ENCODE data around the gene TCF4. TPM values are rescaled to one million over a fixed set of nuclear protein-coding genes. Genes with fewer than 3 reads are reported as not detected.

The TCF4 gene
- total and polyA plus RNA-seq, 7 donors = 8.6 to 68.9 (median 36.8) TPM

DNA sequence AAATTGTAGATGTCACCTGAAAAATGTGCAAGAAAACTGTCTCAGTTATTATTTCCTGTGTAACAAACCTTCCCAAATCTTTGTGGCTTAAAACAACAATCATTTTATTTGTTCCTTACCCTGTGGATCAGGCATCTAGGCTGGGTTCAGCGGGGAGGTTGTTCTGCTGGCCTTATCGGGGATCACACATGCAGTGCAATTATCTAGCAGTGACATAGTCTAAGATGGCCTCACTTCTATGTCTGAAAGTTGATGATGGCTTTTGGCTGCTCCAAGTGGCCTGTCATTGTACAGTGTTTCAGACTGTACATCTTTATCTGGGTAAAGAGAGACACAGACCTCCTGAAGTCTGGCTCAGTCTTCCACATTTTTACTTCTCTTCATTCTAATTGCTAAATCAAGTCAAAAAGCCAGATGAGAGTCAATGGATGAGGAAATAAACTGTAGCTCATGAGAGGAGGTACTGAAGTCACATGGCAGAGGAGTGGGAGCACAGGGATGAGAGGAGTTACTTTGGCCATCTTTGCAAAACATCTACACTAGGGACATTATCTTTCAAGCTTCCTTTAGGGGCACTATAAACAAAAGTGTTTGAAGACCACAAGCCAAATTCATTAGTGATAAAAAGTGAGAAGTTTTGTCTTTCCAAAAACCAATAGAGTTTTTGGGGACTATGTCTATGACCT is 385.6 kb downstream of the TCF4 start:
- no peak for ATAC-seq
- no peak for DNase-seq
- no peak overlapping the region for H3K4me3 ChIP-seq
- H3K27me3 ChIP-seq (ENCODE audit: insufficient read depth in 3 of 3, low read length in 2 of 3) = no peaks in the 10 kb centered on the region
- no peaks in the 10 kb centered on the region for H3K36me3 ChIP-seq (ENCODE audit: insufficient read depth in 1 of 2, low read depth in 1 of 2)
- intact Hi-C loops (cut with DNase I) = no loop called here
- H3K9me3 ChIP-seq = no peaks in the 10 kb centered on the region
- H3K27ac ChIP-seq = no peak overlapping the region
- TF ChIP-seq, protein P1, sequence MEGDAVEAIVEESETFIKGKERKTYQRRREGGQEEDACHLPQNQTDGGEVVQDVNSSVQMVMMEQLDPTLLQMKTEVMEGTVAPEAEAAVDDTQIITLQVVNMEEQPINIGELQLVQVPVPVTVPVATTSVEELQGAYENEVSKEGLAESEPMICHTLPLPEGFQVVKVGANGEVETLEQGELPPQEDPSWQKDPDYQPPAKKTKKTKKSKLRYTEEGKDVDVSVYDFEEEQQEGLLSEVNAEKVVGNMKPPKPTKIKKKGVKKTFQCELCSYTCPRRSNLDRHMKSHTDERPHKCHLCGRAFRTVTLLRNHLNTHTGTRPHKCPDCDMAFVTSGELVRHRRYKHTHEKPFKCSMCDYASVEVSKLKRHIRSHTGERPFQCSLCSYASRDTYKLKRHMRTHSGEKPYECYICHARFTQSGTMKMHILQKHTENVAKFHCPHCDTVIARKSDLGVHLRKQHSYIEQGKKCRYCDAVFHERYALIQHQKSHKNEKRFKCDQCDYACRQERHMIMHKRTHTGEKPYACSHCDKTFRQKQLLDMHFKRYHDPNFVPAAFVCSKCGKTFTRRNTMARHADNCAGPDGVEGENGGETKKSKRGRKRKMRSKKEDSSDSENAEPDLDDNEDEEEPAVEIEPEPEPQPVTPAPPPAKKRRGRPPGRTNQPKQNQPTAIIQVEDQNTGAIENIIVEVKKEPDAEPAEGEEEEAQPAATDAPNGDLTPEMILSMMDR (IDR thresholded peaks at IDR 0.05) = no peak
- no peaks in the 10 kb centered on the region for H3K4me1 ChIP-seq
- 94 to 100% (median 94%) methylated on average over 2 of the region's 2 CpGs for WGBS, 3 donors

DNA sequence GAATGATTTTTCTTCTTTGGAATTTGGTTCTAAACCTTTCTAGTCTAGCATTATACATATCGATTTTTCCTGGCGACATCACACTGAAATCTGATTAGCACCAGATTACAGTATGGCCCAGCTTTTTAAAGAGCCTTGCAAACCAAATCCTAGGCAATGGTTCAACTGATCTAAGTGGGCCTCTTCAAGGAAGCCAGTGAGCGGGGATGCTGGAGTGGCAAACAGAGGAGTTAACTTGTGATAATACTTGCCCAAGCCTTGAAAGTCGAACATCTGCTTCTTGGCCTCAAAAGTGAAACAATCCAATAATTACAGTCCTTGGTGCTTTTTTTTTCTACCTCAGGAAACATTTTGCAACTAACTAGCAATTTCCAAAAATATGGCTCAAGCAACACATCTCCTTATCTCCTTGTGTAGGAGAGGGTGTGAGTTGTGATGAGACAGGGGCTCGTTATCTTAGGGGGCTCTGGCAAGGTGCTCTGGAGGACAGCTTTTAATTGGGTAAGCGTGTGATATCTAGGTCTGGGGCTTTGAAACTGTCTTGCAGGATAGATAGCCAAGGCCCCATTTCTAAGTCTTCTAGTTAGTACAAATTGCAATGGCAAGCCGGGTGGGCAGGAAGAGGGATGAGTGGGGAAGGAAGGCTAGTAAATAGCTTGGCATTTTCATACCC is 388.6 kb downstream of the TCF4 start:
- Histone ChIP-seq H3K36me3 (ENCODE audit: insufficient read depth in 1 of 2, low read depth in 1 of 2) (no peaks in the 10 kb centered on the region), H3K4me3 (no peak overlapping the region), H3K27me3 (ENCODE audit: insufficient read depth in 3 of 3, low read length in 2 of 3) (no peaks in the 10 kb centered on the region), H3K4me1 (no peaks in the 10 kb centered on the region), H3K9me3 (no peaks in the 10 kb centered on the region), H3K27ac (no peak overlapping the region)
- no peak for DNase-seq
- intact Hi-C loops (cut with DNase I) = no loop called here
- TF ChIP-seq, protein P1 (IDR thresholded peaks at IDR 0.05) = no peak
- no peak for ATAC-seq
- WGBS, 3 donors = 54 to 73% (median 65%) methylated on average over 7 of the region's 7 CpGs

DNA sequence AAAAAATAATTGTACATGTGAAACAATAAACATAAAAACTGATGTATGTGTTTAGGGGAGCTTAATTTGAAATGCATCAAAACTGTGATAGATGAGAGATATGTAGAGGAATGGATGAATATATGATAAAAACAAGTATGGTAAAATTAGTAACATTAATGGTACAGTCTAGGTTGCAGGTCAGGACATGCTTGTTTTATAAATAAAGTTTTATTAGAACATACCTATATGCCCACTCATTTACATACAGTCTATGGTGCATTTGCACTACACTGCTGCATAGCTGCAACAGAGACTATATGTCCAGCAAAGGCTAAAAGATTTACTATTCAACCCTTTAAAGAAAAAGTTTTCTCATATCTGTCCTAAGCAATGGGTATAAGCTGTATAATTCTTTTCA is 392.1 kb downstream of the TCF4 start:
- Histone ChIP-seq H3K9me3 (no peaks in the 10 kb centered on the region), H3K27ac (no peak overlapping the region), H3K36me3 (ENCODE audit: insufficient read depth in 1 of 2, low read depth in 1 of 2) (no peaks in the 10 kb centered on the region), H3K27me3 (ENCODE audit: insufficient read depth in 3 of 3, low read length in 2 of 3) (no peaks in the 10 kb centered on the region), H3K4me3 (no peak overlapping the region), H3K4me1 (no peaks in the 10 kb centered on the region)
- TF ChIP-seq, protein P1 (IDR thresholded peaks at IDR 0.05) = no peak
- intact Hi-C loops (cut with DNase I) = no loop called here
- DNase-seq (no peak), ATAC-seq (no peak)

DNA sequence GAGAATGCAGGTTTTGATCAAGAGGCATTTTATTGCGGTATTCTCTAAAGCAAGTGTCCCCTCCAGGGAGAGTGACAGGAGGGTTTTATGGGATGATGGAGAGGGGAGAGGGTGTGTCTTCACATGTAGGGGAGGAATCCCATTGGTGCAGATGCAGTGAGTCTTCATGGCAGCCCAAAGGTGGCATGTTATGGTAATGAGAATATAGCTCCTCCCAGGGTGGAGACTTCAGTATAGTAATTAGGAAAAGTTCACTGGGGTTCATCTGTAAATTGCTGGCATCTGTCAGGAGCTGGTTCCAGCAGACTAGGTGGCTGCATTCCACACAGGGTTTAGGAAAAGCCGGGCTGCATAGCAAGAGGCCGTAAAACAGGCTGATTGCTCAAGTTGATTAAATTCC is 398.0 kb downstream of the TCF4 start:
- no peaks in the 10 kb centered on the region for H3K4me1 ChIP-seq
- ATAC-seq = no peak
- H3K9me3 ChIP-seq = no peaks in the 10 kb centered on the region
- no peaks in the 10 kb centered on the region for H3K36me3 ChIP-seq (ENCODE audit: insufficient read depth in 1 of 2, low read depth in 1 of 2)
- TF ChIP-seq, protein P1 (IDR thresholded peaks at IDR 0.05) = no peak
- 44 to 61% (median 51%) methylated on average over 3 of the region's 3 CpGs for WGBS, 3 donors
- no peak for DNase-seq
- no peak overlapping the region for H3K27ac ChIP-seq
- no peak overlapping the region for H3K4me3 ChIP-seq
- intact Hi-C loops (cut with DNase I) = no loop called here
- H3K27me3 ChIP-seq (ENCODE audit: insufficient read depth in 3 of 3, low read length in 2 of 3) = peaks cover 0 to 2% (median 0%) of the 10 kb centered on the region in 3 donors

Data from psoas muscle (tissue), 8 donors.